Mucosa of stomach (tissue), 1 donor: Measurements from ENCODE around the gene UGT3A2.

Source experiments
- H3K27me3 ChIP-seq: one replicate; pipeline ENCODE4 v1.7.0; 2013; ENCODE audit warnings: mild to moderate bottlenecking, low read length; ENCODE audit not compliant: control insufficient read depth, insufficient read depth
- H3K36me3 ChIP-seq: one replicate; pipeline ENCODE4 v1.7.0; 2013; ENCODE audit warnings: low read length; ENCODE audit not compliant: control insufficient read depth, insufficient read depth
- H3K4me1 ChIP-seq: one replicate; pipeline ENCODE4 v1.7.0; 2013; ENCODE audit warnings: mild to moderate bottlenecking, low read length; ENCODE audit not compliant: control insufficient read depth, insufficient read depth
- H3K4me3 ChIP-seq: one replicate; pipeline ENCODE4 v1.7.0; 2013; ENCODE audit warnings: low read length
- H3K9ac ChIP-seq: one replicate; pipeline ENCODE4 v1.7.0; 2013; ENCODE audit warnings: mild to moderate bottlenecking, low read length, moderate library complexity
- H3K9me3 ChIP-seq: one replicate; pipeline ENCODE4 v1.7.0; 2013; ENCODE audit warnings: mild to moderate bottlenecking, low read length, moderate library complexity; ENCODE audit not compliant: control insufficient read depth
- donor health status: Pancreatic carcinoma.

UGT3A2 gene

GRCh38 chr5:35988529-35988928 is 78.2 kb downstream of the UGT3A2 start:
- Histone ChIP-seq H3K9ac (no peak overlapping the region), H3K4me1 (no peaks in the 10 kb centered on the region), H3K27me3 (no peaks in the 10 kb centered on the region), H3K4me3 (no peak overlapping the region), H3K36me3 (no peaks in the 10 kb centered on the region), H3K9me3 (no peaks in the 10 kb centered on the region)

- H3K36me3 ChIP-seq = no peaks in the 10 kb centered on the region
- H3K4me1 ChIP-seq = no peaks in the 10 kb centered on the region
- H3K4me3 ChIP-seq = no peak overlapping the region
- no peaks in the 10 kb centered on the region for H3K27me3 ChIP-seq
- no peak overlapping the region for H3K9ac ChIP-seq
- no peaks in the 10 kb centered on the region for H3K9me3 ChIP-seq
Measured at GRCh38 chr5:35987776-35988175, 78.9 kb downstream of the UGT3A2 start.
